ENCODE results near the gene NPL. TPM values are rescaled to one million over a fixed set of nuclear protein-coding genes. Genes with fewer than 3 reads are reported as not detected.

Gene NPL
- polyA plus RNA-seq, 2 of the 4 experiments (the other 2 are of a cell fraction): 0.80 to 1.0 TPM

DNA sequence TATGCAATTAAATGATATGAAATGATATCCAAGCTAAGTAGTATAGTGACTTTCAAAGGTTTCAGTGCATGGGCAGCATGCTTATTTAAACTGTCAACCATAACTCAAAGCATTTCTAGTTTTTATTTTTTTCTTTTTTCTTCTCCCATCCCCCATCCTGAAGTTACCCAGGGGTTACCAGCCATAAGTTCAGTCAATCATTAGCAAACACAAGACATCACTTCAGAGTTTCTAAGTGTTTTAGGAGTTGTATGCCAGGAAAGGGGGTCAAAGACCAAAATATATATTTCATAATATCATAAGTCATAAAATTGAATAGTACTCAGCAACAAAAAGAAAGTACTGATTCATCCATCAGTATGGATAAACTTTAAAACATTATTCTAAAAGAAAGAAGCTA, 78.3 kb downstream of the NPL start (continued):
- TF ChIP-seq PHF8 (IDR thresholded peaks at IDR 0.05; ENCODE audit: borderline replicate concordance, low read depth): no peak
- TF ChIP-seq CEBPB (IDR thresholded peaks at IDR 0.05): no peak
- TF ChIP-seq TFCP2L1 (CRISPR knock-in tag; IDR thresholded peaks at IDR 0.05): no peak
- TF ChIP-seq NPAS2 (CRISPR knock-in tag; IDR thresholded peaks at IDR 0.05; ENCODE audit: borderline replicate concordance): no peak
- no peak for TF ChIP-seq MYC (IDR thresholded peaks at IDR 0.05; ENCODE audit: borderline replicate concordance, low read length)
- no peak for TF ChIP-seq ELK1 (IDR thresholded peaks at IDR 0.05; ENCODE audit: low read depth, low read length)
- no peak for TF ChIP-seq ZNF302 (CRISPR knock-in tag; IDR thresholded peaks at IDR 0.05)

- Histone ChIP-seq H3K9me3 (no peaks in the 10 kb centered on the region), H3K4me2 (no peak overlapping the region), H3K27ac (no peak overlapping the region), H3K4me3 (no peak overlapping the region), H3K4me1 (0 out of 3 replicates have a peak, but pooled peaks cover 4% of the 10 kb centered on the region)
- CTCF ChIA-PET: interaction anchor here (1.6 kb wide), 1 partner anchor 13 kb away, joined by 3 read pairs; no protein-coding TSS in a partner anchor
- peak; percentile 54; a peak in 5 of 6 replicates for ATAC-seq
- DNase-seq (ENCODE audit: low read depth in 1 of 2, low spot score in 1 of 2): peak in 1 of 2 experiments; percentile 23
- POLR2A ChIA-PET: no interaction called here
- WGBS (ENCODE audit: missing lambda C conversion rate): 95% methylated on average over 12 of the region's 12 CpGs
- no peak for FAIRE-seq
- no peak for TF ChIP-seq ESRRA (IDR thresholded peaks at IDR 0.05; ENCODE audit: borderline replicate concordance, low read length)
- no peak for TF ChIP-seq NFE2L2 (conservative IDR thresholded peaks at IDR 0.05; ENCODE audit: low read length)
- TF ChIP-seq, protein P1, sequence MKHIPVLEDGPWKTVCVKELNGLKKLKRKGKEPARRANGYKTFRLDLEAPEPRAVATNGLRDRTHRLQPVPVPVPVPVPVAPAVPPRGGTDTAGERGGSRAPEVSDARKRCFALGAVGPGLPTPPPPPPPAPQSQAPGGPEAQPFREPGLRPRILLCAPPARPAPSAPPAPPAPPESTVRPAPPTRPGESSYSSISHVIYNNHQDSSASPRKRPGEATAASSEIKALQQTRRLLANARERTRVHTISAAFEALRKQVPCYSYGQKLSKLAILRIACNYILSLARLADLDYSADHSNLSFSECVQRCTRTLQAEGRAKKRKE (CRISPR knock-in tag; IDR thresholded peaks at IDR 0.05; ENCODE audit: low read depth): no peak
Measured at GRCh38 chr1:182869241-182869666, 79.7 kb downstream of the NPL start.

- CTCF ChIA-PET: interaction anchor here (0.9 kb wide), 1 partner anchor 90 kb away, joined by 3 read pairs; no protein-coding TSS in a partner anchor
- no peak for TF ChIP-seq SREBF2 (IDR thresholded peaks at IDR 0.05)
- no peak for TF ChIP-seq MAFK (IDR thresholded peaks at IDR 0.05; ENCODE audit: partially characterized antibody)
- no peak for TF ChIP-seq POLR2AphosphoS2 (conservative IDR thresholded peaks at IDR 0.05; ENCODE audit: low read length)
- TF ChIP-seq HMGXB4 (CRISPR knock-in tag; IDR thresholded peaks at IDR 0.05; ENCODE audit: borderline replicate concordance): no peak
- no peak for TF ChIP-seq ZC3H11A (IDR thresholded peaks at IDR 0.05)
- TF ChIP-seq ZNF302 (CRISPR knock-in tag; IDR thresholded peaks at IDR 0.05): no peak
- TF ChIP-seq, protein P2, sequence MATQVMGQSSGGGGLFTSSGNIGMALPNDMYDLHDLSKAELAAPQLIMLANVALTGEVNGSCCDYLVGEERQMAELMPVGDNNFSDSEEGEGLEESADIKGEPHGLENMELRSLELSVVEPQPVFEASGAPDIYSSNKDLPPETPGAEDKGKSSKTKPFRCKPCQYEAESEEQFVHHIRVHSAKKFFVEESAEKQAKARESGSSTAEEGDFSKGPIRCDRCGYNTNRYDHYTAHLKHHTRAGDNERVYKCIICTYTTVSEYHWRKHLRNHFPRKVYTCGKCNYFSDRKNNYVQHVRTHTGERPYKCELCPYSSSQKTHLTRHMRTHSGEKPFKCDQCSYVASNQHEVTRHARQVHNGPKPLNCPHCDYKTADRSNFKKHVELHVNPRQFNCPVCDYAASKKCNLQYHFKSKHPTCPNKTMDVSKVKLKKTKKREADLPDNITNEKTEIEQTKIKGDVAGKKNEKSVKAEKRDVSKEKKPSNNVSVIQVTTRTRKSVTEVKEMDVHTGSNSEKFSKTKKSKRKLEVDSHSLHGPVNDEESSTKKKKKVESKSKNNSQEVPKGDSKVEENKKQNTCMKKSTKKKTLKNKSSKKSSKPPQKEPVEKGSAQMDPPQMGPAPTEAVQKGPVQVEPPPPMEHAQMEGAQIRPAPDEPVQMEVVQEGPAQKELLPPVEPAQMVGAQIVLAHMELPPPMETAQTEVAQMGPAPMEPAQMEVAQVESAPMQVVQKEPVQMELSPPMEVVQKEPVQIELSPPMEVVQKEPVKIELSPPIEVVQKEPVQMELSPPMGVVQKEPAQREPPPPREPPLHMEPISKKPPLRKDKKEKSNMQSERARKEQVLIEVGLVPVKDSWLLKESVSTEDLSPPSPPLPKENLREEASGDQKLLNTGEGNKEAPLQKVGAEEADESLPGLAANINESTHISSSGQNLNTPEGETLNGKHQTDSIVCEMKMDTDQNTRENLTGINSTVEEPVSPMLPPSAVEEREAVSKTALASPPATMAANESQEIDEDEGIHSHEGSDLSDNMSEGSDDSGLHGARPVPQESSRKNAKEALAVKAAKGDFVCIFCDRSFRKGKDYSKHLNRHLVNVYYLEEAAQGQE (IDR thresholded peaks at IDR 0.05): no peak
- no peak for TF ChIP-seq ESRRA (IDR thresholded peaks at IDR 0.05; ENCODE audit: borderline replicate concordance, low read length)
- TF ChIP-seq NPAS2 (CRISPR knock-in tag; IDR thresholded peaks at IDR 0.05; ENCODE audit: borderline replicate concordance): no peak
- no peak for TF ChIP-seq KDM1A (IDR thresholded peaks at IDR 0.05; ENCODE audit: low read depth)
- TF ChIP-seq EP300 (IDR thresholded peaks at IDR 0.05): no peak
- TF ChIP-seq NR3C1 (IDR thresholded peaks at IDR 0.05): no peak
- TF ChIP-seq NFE2L2 (conservative IDR thresholded peaks at IDR 0.05; ENCODE audit: low read length): no peak
- TF ChIP-seq TP53 (CRISPR knock-in tag; IDR thresholded peaks at IDR 0.05): no peak
- TF ChIP-seq FOXS1 (CRISPR knock-in tag; IDR thresholded peaks at IDR 0.05): no peak
- no peak for TF ChIP-seq JUN (IDR thresholded peaks at IDR 0.05)
- no peak for TF ChIP-seq KDM5A (IDR thresholded peaks at IDR 0.05)
- no peak for TF ChIP-seq MYC (IDR thresholded peaks at IDR 0.05; ENCODE audit: borderline replicate concordance, low read length)
- TF ChIP-seq HDAC2 (IDR thresholded peaks at IDR 0.05): no peak
- TF ChIP-seq, protein P3, sequence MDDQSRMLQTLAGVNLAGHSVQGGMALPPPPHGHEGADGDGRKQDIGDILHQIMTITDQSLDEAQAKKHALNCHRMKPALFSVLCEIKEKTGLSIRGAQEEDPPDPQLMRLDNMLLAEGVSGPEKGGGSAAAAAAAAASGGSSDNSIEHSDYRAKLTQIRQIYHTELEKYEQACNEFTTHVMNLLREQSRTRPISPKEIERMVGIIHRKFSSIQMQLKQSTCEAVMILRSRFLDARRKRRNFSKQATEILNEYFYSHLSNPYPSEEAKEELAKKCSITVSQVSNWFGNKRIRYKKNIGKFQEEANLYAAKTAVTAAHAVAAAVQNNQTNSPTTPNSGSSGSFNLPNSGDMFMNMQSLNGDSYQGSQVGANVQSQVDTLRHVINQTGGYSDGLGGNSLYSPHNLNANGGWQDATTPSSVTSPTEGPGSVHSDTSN (IDR thresholded peaks at IDR 0.05): no peak
- FAIRE-seq (no peak), DNase-seq (ENCODE audit: low read depth in 1 of 2, low spot score in 1 of 2) (no peak), ATAC-seq (no peak)
- POLR2A ChIA-PET: no interaction called here
- WGBS (ENCODE audit: missing lambda C conversion rate): 100% methylated on average over 3 of the region's 3 CpGs
- H3K4me2 ChIP-seq: no peak overlapping the region
- H3K4me3 ChIP-seq: no peak overlapping the region
- no peaks in the 10 kb centered on the region for H3K4me1 ChIP-seq
- H3K9me3 ChIP-seq: no peaks in the 10 kb centered on the region
- no peak overlapping the region for H3K27ac ChIP-seq
Measured at GRCh38 chr1:182872881-182873280, 83.3 kb downstream of the NPL start.
